NT2/D1 (cell line): ENCODE results near the gene SNRPB2.

ENCODE experiments used
- SUZ12 ChIP-seq: IDR thresholded peaks from 2 replicates; pipeline ENCODE4 v1.6.1; 2011; ENCODE audit not compliant: insufficient read length, insufficient read depth; ENCODE audit errors: extremely low read depth
- YY1 ChIP-seq: IDR thresholded peaks from 2 replicates; pipeline ENCODE4 v1.6.1; 2011; ENCODE audit not compliant: insufficient read length, insufficient read depth
- ZNF274 ChIP-seq: IDR thresholded peaks from 2 replicates; pipeline ENCODE4 v1.6.1; 2011; ENCODE audit warnings: mild to moderate bottlenecking, low read depth, low read length

DNA sequence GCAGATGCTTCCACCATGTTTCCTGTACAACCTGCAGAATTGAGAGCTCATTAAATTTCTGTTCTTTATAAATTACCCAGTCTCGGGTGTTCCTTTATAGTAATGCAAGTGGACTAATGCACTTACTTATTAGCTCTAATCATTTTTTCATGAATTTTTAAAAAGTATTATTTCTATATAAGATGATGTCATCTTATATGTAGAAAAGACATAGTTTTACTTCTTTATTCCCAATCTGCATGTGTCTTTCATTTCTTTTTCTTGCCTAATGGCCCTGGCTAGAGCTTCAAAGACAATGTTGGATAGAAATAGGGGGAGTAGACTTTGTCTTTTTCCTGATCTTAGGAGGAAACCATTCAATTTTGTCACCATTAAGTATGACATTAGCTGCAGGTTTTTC, 46.1 kb downstream of the SNRPB2 start:
- TF ChIP-seq ZNF274: no peak
- no peak for TF ChIP-seq YY1
- TF ChIP-seq SUZ12: no peak
